ENCODE results near the gene ELFN2. TPM values are rescaled to one million over a fixed set of nuclear protein-coding genes. Genes with fewer than 3 reads are reported as not detected.

The ELFN2 gene
- total RNA-seq, 4 donors from 2014 or later, result 0.30 to 0.76 TPM; not detected in 2

- Histone ChIP-seq H3K27ac (no peak overlapping the region), H3K4me1 (peaks cover 0 to 5% of the 10 kb centered on the region in 2 donors), H3K4me3 (no peak overlapping the region), H3K9me3 (no peaks in the 10 kb centered on the region), H3K36me3 (no peaks in the 10 kb centered on the region), H3K27me3 (peaks cover 0 to 2% of the 10 kb centered on the region in 2 donors)
- TF ChIP-seq POLR2A (IDR thresholded peaks at IDR 0.05) (no peak), CTCF (IDR thresholded peaks at IDR 0.05) (no peak)
- DNase-seq, result no peak
- intact Hi-C loops (cut with DNase I; ENCODE audit: low total_unique reads), result no loop called here
Measured at GRCh38 chr22:37417677-37418348, 9.5 kb downstream of the ELFN2 start.

DNA sequence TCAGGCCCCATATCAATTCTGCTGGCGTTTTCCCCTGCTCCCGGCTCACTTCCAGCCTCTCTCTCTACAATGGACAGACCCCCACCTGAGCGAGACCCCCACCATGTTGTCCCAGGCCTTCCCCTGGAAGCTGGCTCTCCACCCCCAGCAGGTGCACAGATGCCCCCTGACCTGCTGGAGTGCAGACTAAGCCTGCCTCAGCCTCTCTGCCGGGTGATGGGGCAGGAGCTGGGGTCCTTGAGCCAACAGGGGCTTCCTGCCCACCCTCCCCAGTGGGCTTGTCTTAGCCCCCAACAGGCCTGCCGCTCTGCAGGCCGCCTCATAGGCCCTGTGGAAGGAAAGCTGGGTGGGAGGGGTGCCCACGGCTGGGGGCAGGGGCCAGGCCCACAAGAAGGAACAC lies 10.0 kb downstream of the ELFN2 start:
- no peak for TF ChIP-seq POLR2A (IDR thresholded peaks at IDR 0.05)
- no peak for TF ChIP-seq CTCF (IDR thresholded peaks at IDR 0.05)
- intact Hi-C loops (cut with DNase I; ENCODE audit: low total_unique reads), result no loop called here
- Histone ChIP-seq H3K4me1 (peaks cover 0 to 5% of the 10 kb centered on the region in 2 donors), H3K36me3 (no peaks in the 10 kb centered on the region), H3K27ac (no peak overlapping the region), H3K9me3 (no peaks in the 10 kb centered on the region), H3K4me3 (no peak overlapping the region), H3K27me3 (peaks cover 0 to 2% of the 10 kb centered on the region in 2 donors)
- no peak for DNase-seq

GRCh38 chr22:37416827-37417226 lies 10.5 kb downstream of the ELFN2 start:
- TF ChIP-seq CTCF (IDR thresholded peaks at IDR 0.05) (no peak), POLR2A (IDR thresholded peaks at IDR 0.05) (no peak)
- Histone ChIP-seq H3K4me3 (no peak overlapping the region), H3K4me1 (peaks cover 0 to 5% of the 10 kb centered on the region in 2 donors), H3K9me3 (no peaks in the 10 kb centered on the region), H3K36me3 (no peaks in the 10 kb centered on the region), H3K27me3 (peaks cover 0 to 2% of the 10 kb centered on the region in 2 donors), H3K27ac (no peak overlapping the region)
- intact Hi-C loops (cut with DNase I; ENCODE audit: low total_unique reads), result no loop called here
- DNase-seq, result no peak

DNA sequence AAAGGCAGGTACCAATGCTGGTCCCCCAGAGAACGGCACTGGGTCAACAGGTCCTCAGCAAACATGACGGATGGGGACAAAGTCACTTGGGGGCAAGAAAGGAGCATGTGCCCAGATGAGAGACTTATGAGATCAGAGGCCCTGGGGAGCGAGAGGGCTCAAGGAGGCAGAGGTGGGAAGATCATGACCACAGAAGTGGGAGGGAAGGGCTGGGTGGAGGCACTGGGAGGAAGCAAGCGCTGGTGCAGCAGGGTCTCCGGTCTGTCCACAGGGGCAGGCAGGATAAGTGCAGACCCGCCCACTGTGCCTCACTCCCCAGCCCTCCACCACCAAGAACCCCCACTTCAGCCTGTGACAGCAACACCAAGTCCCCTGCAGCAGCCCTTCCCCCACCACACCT lies 10.9 kb downstream of the ELFN2 start:
- DNase-seq, result no peak
- H3K27ac ChIP-seq, result no peak overlapping the region
- H3K27me3 ChIP-seq, result peaks cover 0 to 2% of the 10 kb centered on the region in 2 donors
- no peaks in the 10 kb centered on the region for H3K9me3 ChIP-seq
- H3K36me3 ChIP-seq, result no peaks in the 10 kb centered on the region
- H3K4me1 ChIP-seq, result peaks cover 0 to 5% of the 10 kb centered on the region in 2 donors
- TF ChIP-seq CTCF (IDR thresholded peaks at IDR 0.05) (no peak), POLR2A (IDR thresholded peaks at IDR 0.05) (no peak)
- no peak overlapping the region for H3K4me3 ChIP-seq
- intact Hi-C loops (cut with DNase I; ENCODE audit: low total_unique reads), result no loop called here

DNA sequence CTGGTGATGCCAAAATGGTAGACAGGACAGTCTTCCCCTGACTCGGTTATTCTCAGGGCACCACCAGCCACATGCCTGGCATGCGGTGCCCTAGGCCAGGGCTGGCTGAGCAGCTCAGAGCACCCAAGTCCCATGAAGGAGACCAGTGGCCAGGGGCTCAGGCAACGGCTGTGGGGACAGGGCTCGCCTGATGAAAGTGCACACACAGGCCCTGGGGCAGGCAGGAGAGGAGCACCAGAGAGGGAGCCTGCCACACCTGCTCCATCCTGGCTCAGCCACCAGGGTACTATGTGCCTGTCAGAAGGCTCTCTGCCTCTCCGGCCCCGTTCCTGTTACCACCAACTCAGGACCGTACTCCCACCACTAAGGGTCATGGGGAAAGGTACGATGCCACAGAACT lies 12.1 kb downstream of the ELFN2 start:
- H3K4me3 ChIP-seq, result no peak overlapping the region
- no peaks in the 10 kb centered on the region for H3K36me3 ChIP-seq
- no peaks in the 10 kb centered on the region for H3K27me3 ChIP-seq
- no peaks in the 10 kb centered on the region for H3K9me3 ChIP-seq
- H3K4me1 ChIP-seq, result peaks cover 0 to 5% of the 10 kb centered on the region in 2 donors
- intact Hi-C loops (cut with DNase I; ENCODE audit: low total_unique reads), result no loop called here
- no peak overlapping the region for H3K27ac ChIP-seq
- no peak for TF ChIP-seq POLR2A (IDR thresholded peaks at IDR 0.05)
- no peak for TF ChIP-seq CTCF (IDR thresholded peaks at IDR 0.05)
- DNase-seq, result no peak
